ENCODE data around the gene MCAT. TPM values are rescaled to one million over a fixed set of nuclear protein-coding genes. Genes with fewer than 3 reads are reported as not detected.

The MCAT gene
- total and polyA plus RNA-seq, 4 donors, result 8.3 to 22.6 (median 14.8) TPM

- no peak for DNase-seq (ENCODE audit: low spot score)
- Histone ChIP-seq H3K27me3 (ENCODE audit: control insufficient read depth in 4 of 4, insufficient read depth in 4 of 4, low read length in 3 of 4) (no peaks in the 10 kb centered on the region), H3K4me3 (ENCODE audit: low read depth in 1 of 3, low read length in 3 of 3) (no peak overlapping the region), H3K9ac (ENCODE audit: low read depth in 1 of 2, low read length in 2 of 2) (no peak overlapping the region), H3K9me3 (ENCODE audit: control insufficient read depth in 4 of 4, low read length in 3 of 4) (no peaks in the 10 kb centered on the region), H3K36me3 (ENCODE audit: control insufficient read depth in 4 of 4, insufficient read depth in 3 of 4, low read depth in 1 of 4, low read length in 3 of 4) (peaks cover 9 to 41% (median 14%) of the 10 kb centered on the region in 4 donors), H3K4me1 (ENCODE audit: control insufficient read depth in 4 of 4, insufficient read depth in 4 of 4, low read length in 3 of 4) (no peaks in the 10 kb centered on the region), H3K27ac (ENCODE audit: low read depth in 1 of 2, low read length in 2 of 2) (no peak overlapping the region)
- TF ChIP-seq FOXA1 (IDR thresholded peaks at IDR 0.05), result no peak
- no peak for TF ChIP-seq RXRA (IDR thresholded peaks at IDR 0.05)
- no peak for TF ChIP-seq TAF1 (conservative IDR thresholded peaks at IDR 0.05)
- 88% methylated on average over 25 of the region's 25 CpGs for WGBS
Observed at GRCh38 chr22:43168471-43169309, 25.5 kb upstream of the MCAT start.

- Histone ChIP-seq H3K9me3 (ENCODE audit: control insufficient read depth in 4 of 4, low read length in 3 of 4) (no peaks in the 10 kb centered on the region), H3K4me1 (ENCODE audit: control insufficient read depth in 4 of 4, insufficient read depth in 4 of 4, low read length in 3 of 4) (no peaks in the 10 kb centered on the region), H3K27me3 (ENCODE audit: control insufficient read depth in 4 of 4, insufficient read depth in 4 of 4, low read length in 3 of 4) (no peaks in the 10 kb centered on the region), H3K27ac (ENCODE audit: low read depth in 1 of 2, low read length in 2 of 2) (no peak overlapping the region), H3K4me3 (ENCODE audit: low read depth in 1 of 3, low read length in 3 of 3) (no peak overlapping the region), H3K9ac (ENCODE audit: low read depth in 1 of 2, low read length in 2 of 2) (no peak overlapping the region), H3K36me3 (ENCODE audit: control insufficient read depth in 4 of 4, insufficient read depth in 3 of 4, low read depth in 1 of 4, low read length in 3 of 4) (peaks cover 0 to 28% (median 9%) of the 10 kb centered on the region in 4 donors)
- DNase-seq (ENCODE audit: low spot score), result peak; percentile 74
- 94% methylated on average over 19 of the region's 19 CpGs for WGBS
- no peak for TF ChIP-seq YY1 (IDR thresholded peaks at IDR 0.05)
- no peak for TF ChIP-seq FOXA2 (IDR thresholded peaks at IDR 0.05)
- no peak for TF ChIP-seq CTCF (IDR thresholded peaks at IDR 0.05; ENCODE audit: low read depth, low read length, missing input control)
- no peak for TF ChIP-seq JUND (IDR thresholded peaks at IDR 0.05)
- TF ChIP-seq GABPA (IDR thresholded peaks at IDR 0.05 in 1 of 2, conservative IDR thresholded peaks at IDR 0.05 in 1 of 2), result no peak
- no peak for TF ChIP-seq TAF1 (conservative IDR thresholded peaks at IDR 0.05)
- no peak for TF ChIP-seq SP1 (IDR thresholded peaks at IDR 0.05)
- no peak for TF ChIP-seq MAX (IDR thresholded peaks at IDR 0.05)
- no peak for TF ChIP-seq ZBTB33 (IDR thresholded peaks at IDR 0.05)
- no peak for TF ChIP-seq HNF4A (conservative IDR thresholded peaks at IDR 0.05)
- no peak for TF ChIP-seq HNF4G (IDR thresholded peaks at IDR 0.05)
- no peak for TF ChIP-seq REST (IDR thresholded peaks at IDR 0.05)
- no peak for TF ChIP-seq ATF3 (IDR thresholded peaks at IDR 0.05)
- no peak for TF ChIP-seq FOXA1 (IDR thresholded peaks at IDR 0.05)
- no peak for TF ChIP-seq NR2F2 (IDR thresholded peaks at IDR 0.05)
- no peak for TF ChIP-seq RXRA (IDR thresholded peaks at IDR 0.05)
- TF ChIP-seq EGR1 (IDR thresholded peaks at IDR 0.05; ENCODE audit: low read depth in 2 of 2), result no peak
Observed at GRCh38 chr22:43167001-43167589, 23.9 kb upstream of the MCAT start.
